H1 (cell line): Measurements from ENCODE around the gene GALNT13. TPM values are rescaled to one million over a fixed set of nuclear protein-coding genes. Genes with fewer than 3 reads are reported as not detected.

Source experiments
- CTCF ChIA-PET: fragments of 300-600 bp; sonication (Branson Sonifier 250); formaldehyde crosslinking; loops from one replicate; lab custom pipeline; 2021; ENCODE audit not compliant: partially characterized antibody; lab: Charles Lee
- POLR2A ChIA-PET: fragments of 300-600 bp; sonication (Branson Sonifier 250); formaldehyde crosslinking; loops from one replicate; lab custom pipeline; 2021; ENCODE audit warnings: inconsistent platforms; ENCODE audit not compliant: partially characterized antibody; lab: Charles Lee
- DNase-seq, 2 experiments: peaks; one replicate each; pipeline versions ENCODE4 v3.0.0 to v3.0.0-alpha.2; 2010 to 2022; ENCODE audit warnings: low spot score in 2 of 2, low read depth in 1 of 2, mixed read lengths in 1 of 2
- FAIRE-seq: peaks from 2 replicates; lab custom pipeline; 2011; peaks lifted over from hg19 to GRCh38; lab: Jason Lieb, UNC
- H2AFZ ChIP-seq: 2 replicates; pipeline ENCODE4 v1.8.1; 2012; ENCODE audit warnings: low read length, inconsistent platforms
- H2AK5ac ChIP-seq: 2 replicates; pipeline ENCODE4 v1.6.1; 2013; ENCODE audit warnings: low read depth, low read length
- H2BK120ac ChIP-seq: replicated peaks from 2 replicates; pipeline ENCODE3; 2013; ENCODE audit warnings: low read depth, low read length, inconsistent platforms
- H2BK12ac ChIP-seq: 2 replicates; pipeline ENCODE4 v1.6.1; 2013; ENCODE audit warnings: low read depth, low read length
- H2BK15ac ChIP-seq: 2 replicates; pipeline ENCODE4 v1.6.1; 2013; ENCODE audit warnings: low read length
- H2BK20ac ChIP-seq: 2 replicates; pipeline ENCODE4 v1.6.1; 2013; ENCODE audit warnings: low read length
- H2BK5ac ChIP-seq: 2 replicates; pipeline ENCODE4 v1.6.1; 2013; ENCODE audit warnings: low read depth, low read length
- H3K14ac ChIP-seq: 2 replicates; pipeline ENCODE4 v1.6.1; 2013; ENCODE audit warnings: inconsistent platforms; ENCODE audit not compliant: insufficient read length
- H3K18ac ChIP-seq: 2 replicates; pipeline ENCODE4 v1.6.1; 2013; ENCODE audit warnings: low read length; ENCODE audit errors: extremely low read depth
- H3K23ac ChIP-seq: 2 replicates; pipeline ENCODE4 v1.6.1; 2013; ENCODE audit warnings: inconsistent platforms; ENCODE audit not compliant: insufficient read length
- H3K23me2 ChIP-seq: 2 replicates; pipeline ENCODE4 v1.6.1; 2013; ENCODE audit warnings: low read depth, low read length
- H3K27ac ChIP-seq: 2 replicates; pipeline ENCODE4 v1.6.1; 2011; ENCODE audit warnings: low read depth, low read length, inconsistent platforms
- H3K27me3 ChIP-seq, 4 experiments: replicated peaks in 1 of 4; 1 replicate in 1 of 4; 2 replicates in 3 of 4; pipeline versions ENCODE4 v1.6.1 to v1.8.1; 2011 to 2013; ENCODE audit warnings: low read length in 3 of 4, mild to moderate bottlenecking in 3 of 4, inconsistent platforms in 2 of 4, mixed read lengths in 2 of 4, moderate library complexity in 1 of 4; ENCODE audit not compliant: control insufficient read depth in 3 of 4, insufficient read depth in 3 of 4; ENCODE audit errors: extremely low read depth in 1 of 4
- H3K36me3 ChIP-seq, 4 experiments: 2 replicates each; pipeline versions ENCODE4 v1.6.1 to v1.8.1; 2011 to 2013; ENCODE audit warnings: mild to moderate bottlenecking in 4 of 4, low read length in 3 of 4, moderate library complexity in 2 of 4, control low read depth in 1 of 4, inconsistent platforms in 1 of 4; ENCODE audit not compliant: insufficient read depth in 4 of 4, control insufficient read depth in 2 of 4
- H3K4ac ChIP-seq: replicated peaks from 2 replicates; pipeline ENCODE3; 2013; ENCODE audit warnings: low read length, low read depth, mixed read lengths, inconsistent platforms; ENCODE audit not compliant: insufficient read length
- H3K4me1 ChIP-seq, 4 experiments: replicated peaks in 1 of 4; 1 replicate in 1 of 4; 2 replicates in 3 of 4; pipeline versions ENCODE4 v1.6.1 to v1.8.1; 2011 to 2013; ENCODE audit warnings: low read length in 3 of 4, inconsistent platforms in 2 of 4, mixed read lengths in 1 of 4; ENCODE audit not compliant: insufficient read depth in 4 of 4, control insufficient read depth in 3 of 4
- H3K4me2 ChIP-seq, 2 experiments: 2 replicates each; pipeline versions ENCODE4 v1.6.1 to v1.8.1; 2011 to 2013; ENCODE audit warnings: low read depth in 2 of 2, low read length in 2 of 2, control low read depth in 1 of 2, inconsistent platforms in 1 of 2, mild to moderate bottlenecking in 1 of 2; ENCODE audit not compliant: insufficient read depth in 1 of 2
- H3K4me3 ChIP-seq, 4 experiments: fragments of 200-600, 300-600 bp in 1 of 4; sonication (generic), shearing (Covaris generic), sonication (Bioruptor Twin) in 1 of 4; 2 replicates each; pipeline versions ENCODE4 v1.5.1 to v1.8.1; 2011 to 2016; ENCODE audit warnings: low read length in 4 of 4, low read depth in 3 of 4, control low read depth in 2 of 4, inconsistent platforms in 2 of 4, mild to moderate bottlenecking in 2 of 4, mixed read lengths in 1 of 4, moderate library complexity in 1 of 4; ENCODE audit not compliant: insufficient read depth in 2 of 4; ENCODE audit errors: extremely low read depth in 1 of 4
- H3K56ac ChIP-seq: replicated peaks from 2 replicates; pipeline ENCODE3; 2013; ENCODE audit warnings: low read depth, mild to moderate bottlenecking, mixed read lengths, low read length, inconsistent platforms; ENCODE audit not compliant: insufficient read length
- H3K79me1 ChIP-seq: 2 replicates; pipeline ENCODE4 v1.6.1; 2013; ENCODE audit warnings: low read depth, low read length, control low read depth
- H3K79me2 ChIP-seq, 2 experiments: 2 replicates each; pipeline versions ENCODE4 v1.6.1 to v1.8.1; 2012 to 2013; ENCODE audit warnings: low read length in 2 of 2, mild to moderate bottlenecking in 2 of 2, inconsistent platforms in 1 of 2; ENCODE audit not compliant: insufficient read depth in 2 of 2, control insufficient read depth in 1 of 2
- H3K9ac ChIP-seq, 4 experiments: replicated peaks in 1 of 4; 1 replicate in 1 of 4; 2 replicates in 3 of 4; pipeline versions ENCODE4 v1.6.1 to v1.8.1; 2011 to 2013; ENCODE audit warnings: low read depth in 3 of 4, low read length in 3 of 4, control low read depth in 2 of 4, mild to moderate bottlenecking in 2 of 4, moderate library complexity in 2 of 4, inconsistent platforms in 1 of 4; ENCODE audit errors: extremely low read depth in 1 of 4
- H3K9me3 ChIP-seq, 2 experiments: 2 replicates each; pipeline versions ENCODE4 v1.6.1 to v1.8.1; 2012 to 2013; ENCODE audit warnings: mild to moderate bottlenecking in 2 of 2, moderate library complexity in 2 of 2, control low read depth in 1 of 2, inconsistent platforms in 1 of 2, low read depth in 1 of 2, low read length in 1 of 2, mixed read lengths in 1 of 2; ENCODE audit not compliant: insufficient read depth in 2 of 2
- H4K20me1 ChIP-seq, 2 experiments: replicated peaks in 1 of 2; 2 replicates each; pipeline versions ENCODE3 to v1.8.1; 2011 to 2013; ENCODE audit warnings: inconsistent platforms in 2 of 2, low read length in 2 of 2, mild to moderate bottlenecking in 1 of 2; ENCODE audit not compliant: insufficient read depth in 2 of 2, control insufficient read depth in 1 of 2
- H4K5ac ChIP-seq: 2 replicates; pipeline ENCODE4 v1.6.1; 2013; ENCODE audit warnings: low read length, low read depth, mixed read lengths, inconsistent platforms; ENCODE audit not compliant: insufficient read length
- H4K8ac ChIP-seq: 2 replicates; pipeline ENCODE4 v1.8.0; 2013; ENCODE audit warnings: mild to moderate bottlenecking, moderate library complexity, low read length, inconsistent platforms; ENCODE audit not compliant: insufficient read depth; ENCODE audit errors: extremely low read depth
- H4K91ac ChIP-seq: replicated peaks from 2 replicates; pipeline ENCODE3; 2013; ENCODE audit warnings: low read length, mixed read lengths, inconsistent platforms; ENCODE audit not compliant: insufficient read length
- ASH2L ChIP-seq: fragments of 200-600, 300-600 bp; sonication (generic); IDR thresholded peaks from one replicate; pipeline ENCODE4 v1.7.1; 2017; ENCODE audit warnings: low read length
- BCL11A ChIP-seq, 2 experiments: IDR thresholded peaks; one replicate each; pipeline ENCODE4 v1.6.1; 2011; ENCODE audit warnings: low read depth in 2 of 2, low read length in 2 of 2, mild to moderate bottlenecking in 2 of 2
- EGR1 ChIP-seq: IDR thresholded peaks from 2 replicates; pipeline ENCODE4 v1.6.1; 2011; ENCODE audit warnings: low read depth, low read length, borderline replicate concordance
- GTF2F1 ChIP-seq: IDR thresholded peaks from 2 replicates; pipeline ENCODE4 v1.6.1; 2012; ENCODE audit warnings: low read depth, low read length, improper control_type of control experiment, borderline replicate concordance
- KDM4A ChIP-seq: IDR thresholded peaks from one replicate; pipeline ENCODE4 v1.7.1; 2012; ENCODE audit warnings: low read depth, mild to moderate bottlenecking, moderate library complexity, low read length, inconsistent platforms; ENCODE audit not compliant: severe bottlenecking
- MAFK ChIP-seq: IDR thresholded peaks from 2 replicates; pipeline ENCODE4 v1.6.1; 2012; ENCODE audit warnings: low read depth, mild to moderate bottlenecking, improper control_type of control experiment, low read length
- NRF1 ChIP-seq: IDR thresholded peaks from 2 replicates; pipeline ENCODE4 v1.6.1; 2011; ENCODE audit warnings: mild to moderate bottlenecking, low read depth, low read length, improper control_type of control experiment
- RXRA ChIP-seq: IDR thresholded peaks from 2 replicates; pipeline ENCODE4 v1.6.1; 2011; ENCODE audit warnings: low read depth, mild to moderate bottlenecking, low read length, moderate library complexity; ENCODE audit not compliant: insufficient read depth
- SP1 ChIP-seq: IDR thresholded peaks from 2 replicates; pipeline ENCODE4 v1.6.1; 2011; ENCODE audit warnings: low read depth, low read length
- WGBS, 2 experiments: shearing (Covaris generic) in 1 of 2; methylation state at CpG; one replicate each; pipeline versions ENCODE4 v1.1.6 to v1.1.7; 2013 to 2015; ENCODE audit warnings: low lambda C conversion rate in 2 of 2, mixed read lengths in 2 of 2, inconsistent platforms in 1 of 2, low coverage in 1 of 2, missing lambda C conversion rate in 1 of 2; ENCODE audit not compliant: insufficient replicate concordance in 2 of 2, insufficient coverage in 1 of 2, insufficient read length in 1 of 2; ENCODE audit errors: extremely low coverage in 1 of 2, missing lambda C conversion rate in 1 of 2; 5-methylcytosine and 5-hydroxymethylcytosine counted together
- polyA plus RNA-seq, 7 experiments: library from polyadenylated mRNA; depleted of rRNA in 3 of 7; stranded (reverse) in 5 of 7; unstranded in 2 of 7; fragments of >200 nt in 5 of 7; fragments of 200-250 nt in 2 of 7; gene quantifications; 1 replicate in 5 of 7; 2 replicates in 1 of 7; 4 replicates in 1 of 7; pipeline versions ENCODE4 v1.2.1 to v1.2.3, GENCODE V29; 2011 to 2013; ENCODE audit warnings: missing spikeins in 2 of 7, mixed read lengths in 2 of 7
- total RNA-seq: library from RNA; stranded (reverse); fragmentation: NEBNext Ultra II Directional; extraction: Animal tissue kit (Norgen Biotek cat#: 25700); gene quantifications from 2 replicates; pipeline ENCODE4 v1.2.1, GENCODE V29; 2021
- TF ChIP-seq, protein P1 (sequence below): IDR thresholded peaks from 2 replicates; pipeline ENCODE4 v1.6.1; 2012; ENCODE audit warnings: low read length, inconsistent platforms
- TF ChIP-seq, protein P2 (sequence below): IDR thresholded peaks from 2 replicates; pipeline ENCODE4 v1.6.1; 2011; ENCODE audit warnings: low read depth, mild to moderate bottlenecking, low read length; ENCODE audit not compliant: insufficient read depth

The GALNT13 gene
- total and polyA plus RNA-seq, 2 of the 8 experiments (the other 6 are each of a cell fraction or from before 2014, with no cell fraction given), result 3.2 to 9.6 TPM

DNA sequence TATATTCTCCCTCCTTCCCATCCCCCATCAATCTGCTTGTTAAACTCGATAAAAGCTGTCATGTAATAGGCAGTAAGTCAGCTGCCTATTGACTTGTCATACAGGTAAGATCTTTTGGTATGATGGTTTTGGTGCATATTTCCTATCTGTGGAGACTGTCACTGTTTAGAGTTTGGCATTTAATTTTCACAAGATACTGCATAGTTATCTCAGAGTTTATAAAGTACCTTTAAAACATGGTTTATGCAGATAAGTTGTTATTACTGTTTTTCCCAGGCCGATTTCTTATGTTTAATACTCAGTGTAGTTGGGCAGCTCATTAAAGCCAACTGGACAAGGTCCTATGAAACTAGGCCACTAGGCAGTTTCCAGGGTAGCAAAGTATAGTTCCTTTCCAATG, 222.1 kb downstream of the GALNT13 start:
- Histone ChIP-seq H3K18ac (no peak overlapping the region), H2BK120ac (no peak overlapping the region), H2AFZ (no peak overlapping the region), H3K9me3 (no peaks in the 10 kb centered on the region), H3K36me3 (no peaks in the 10 kb centered on the region), H2BK20ac (no peak overlapping the region), H4K20me1 (peaks cover 0 to 3% of the 10 kb centered on the region in 2 experiments), H3K23ac (no peak overlapping the region), H3K56ac (no peak overlapping the region), H4K5ac (no peak overlapping the region), H3K79me2 (no peaks in the 10 kb centered on the region)
- POLR2A ChIA-PET, result no interaction called here
- 86% methylated on average over 2 of the region's 2 CpGs; no CpG with 5 or more reads in 1 of the 2 experiments for WGBS, 2 experiments
- no peak for TF ChIP-seq RXRA
- no peak for TF ChIP-seq NRF1
- TF ChIP-seq ASH2L, result no peak
- no peak for TF ChIP-seq GTF2F1
- TF ChIP-seq, protein P1, sequence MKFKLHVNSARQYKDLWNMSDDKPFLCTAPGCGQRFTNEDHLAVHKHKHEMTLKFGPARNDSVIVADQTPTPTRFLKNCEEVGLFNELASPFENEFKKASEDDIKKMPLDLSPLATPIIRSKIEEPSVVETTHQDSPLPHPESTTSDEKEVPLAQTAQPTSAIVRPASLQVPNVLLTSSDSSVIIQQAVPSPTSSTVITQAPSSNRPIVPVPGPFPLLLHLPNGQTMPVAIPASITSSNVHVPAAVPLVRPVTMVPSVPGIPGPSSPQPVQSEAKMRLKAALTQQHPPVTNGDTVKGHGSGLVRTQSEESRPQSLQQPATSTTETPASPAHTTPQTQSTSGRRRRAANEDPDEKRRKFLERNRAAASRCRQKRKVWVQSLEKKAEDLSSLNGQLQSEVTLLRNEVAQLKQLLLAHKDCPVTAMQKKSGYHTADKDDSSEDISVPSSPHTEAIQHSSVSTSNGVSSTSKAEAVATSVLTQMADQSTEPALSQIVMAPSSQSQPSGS, result no peak
- TF ChIP-seq BCL11A (IDR thresholded peaks at IDR 0.05; ENCODE audit: low read depth in 2 of 2, low read length in 2 of 2), result no peak
- no peak for TF ChIP-seq MAFK
- TF ChIP-seq EGR1, result no peak
- TF ChIP-seq, protein P2, sequence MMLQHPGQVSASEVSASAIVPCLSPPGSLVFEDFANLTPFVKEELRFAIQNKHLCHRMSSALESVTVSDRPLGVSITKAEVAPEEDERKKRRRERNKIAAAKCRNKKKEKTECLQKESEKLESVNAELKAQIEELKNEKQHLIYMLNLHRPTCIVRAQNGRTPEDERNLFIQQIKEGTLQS, result no peak
- TF ChIP-seq KDM4A, result no peak
- no peak for TF ChIP-seq SP1
- TF ChIP-seq, all 59 proteins: peak for 0
- Histone ChIP-seq H2AK5ac (no peak overlapping the region), H3K79me1 (no peaks in the 10 kb centered on the region), H3K9ac (no peak overlapping the region), H4K91ac (no peak overlapping the region), H3K4me3 (no peak overlapping the region), H2BK5ac (no peak overlapping the region), H3K4ac (no peak overlapping the region), H3K27me3 (no peaks in the 10 kb centered on the region), H3K4me2 (no peak overlapping the region), H3K14ac (no peak overlapping the region), H3K27ac (no peak overlapping the region), H2BK15ac (no peak overlapping the region), H4K8ac (no peak overlapping the region), H2BK12ac (no peak overlapping the region), H3K4me1 (peaks cover 0 to 4% (median 0%) of the 10 kb centered on the region in 4 experiments; a peak in 1 of 7 replicates), H3K23me2 (no peaks in the 10 kb centered on the region)
- CTCF ChIA-PET, result no interaction called here
- DNase-seq (no peak), FAIRE-seq (no peak)
